ENCODE data around the gene SLC7A9.

DNA sequence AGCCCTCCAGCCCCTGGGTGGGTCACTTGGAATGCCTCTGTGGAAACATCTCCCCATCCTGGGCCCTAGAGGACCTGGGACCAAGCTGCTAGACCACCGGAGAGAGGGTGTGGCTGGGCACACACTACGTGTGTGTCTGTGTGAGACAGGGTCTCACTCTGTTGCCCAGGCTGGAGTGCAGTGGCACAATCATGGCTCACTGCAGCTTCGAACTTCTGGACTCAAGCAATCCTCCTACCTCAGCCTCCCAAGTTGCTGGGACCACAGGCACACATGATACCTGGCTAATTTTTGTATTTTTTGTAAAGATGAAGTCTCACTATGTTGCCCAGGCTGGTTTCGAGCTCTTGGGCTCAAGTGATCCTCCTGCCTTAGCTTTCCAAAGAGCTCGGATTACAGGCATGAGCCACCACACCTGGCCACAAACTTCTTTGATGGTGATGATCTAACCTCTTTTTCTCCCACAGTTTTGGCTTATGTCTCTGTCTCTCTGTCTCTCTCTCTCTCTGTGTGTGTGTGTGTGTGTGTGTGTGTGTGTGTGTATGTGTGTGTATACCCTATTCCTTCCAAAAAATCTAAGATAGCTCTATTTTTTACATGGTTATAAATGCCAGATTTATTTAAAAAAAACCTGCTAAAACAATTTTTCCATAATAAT lies 32.1 kb upstream of the SLC7A9 start:
- TF ChIP-seq, protein P1, sequence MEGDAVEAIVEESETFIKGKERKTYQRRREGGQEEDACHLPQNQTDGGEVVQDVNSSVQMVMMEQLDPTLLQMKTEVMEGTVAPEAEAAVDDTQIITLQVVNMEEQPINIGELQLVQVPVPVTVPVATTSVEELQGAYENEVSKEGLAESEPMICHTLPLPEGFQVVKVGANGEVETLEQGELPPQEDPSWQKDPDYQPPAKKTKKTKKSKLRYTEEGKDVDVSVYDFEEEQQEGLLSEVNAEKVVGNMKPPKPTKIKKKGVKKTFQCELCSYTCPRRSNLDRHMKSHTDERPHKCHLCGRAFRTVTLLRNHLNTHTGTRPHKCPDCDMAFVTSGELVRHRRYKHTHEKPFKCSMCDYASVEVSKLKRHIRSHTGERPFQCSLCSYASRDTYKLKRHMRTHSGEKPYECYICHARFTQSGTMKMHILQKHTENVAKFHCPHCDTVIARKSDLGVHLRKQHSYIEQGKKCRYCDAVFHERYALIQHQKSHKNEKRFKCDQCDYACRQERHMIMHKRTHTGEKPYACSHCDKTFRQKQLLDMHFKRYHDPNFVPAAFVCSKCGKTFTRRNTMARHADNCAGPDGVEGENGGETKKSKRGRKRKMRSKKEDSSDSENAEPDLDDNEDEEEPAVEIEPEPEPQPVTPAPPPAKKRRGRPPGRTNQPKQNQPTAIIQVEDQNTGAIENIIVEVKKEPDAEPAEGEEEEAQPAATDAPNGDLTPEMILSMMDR (IDR thresholded peaks at IDR 0.05), result no peak
- TF ChIP-seq POLR2A (IDR thresholded peaks at IDR 0.05) (no peak), EP300 (IDR thresholded peaks at IDR 0.05) (no peak), POLR2AphosphoS5 (IDR thresholded peaks at IDR 0.05) (no peak)

Data from sigmoid colon (tissue), 4 donors.